SU-DHL-6 (cell line): ENCODE measurements around the gene LASP1NB.

ENCODE experiments used
- EZH2phosphoT487 ChIP-seq: fragments of 200-600 bp; sonication (generic), shearing (Covaris generic); conservative IDR thresholded peaks from 2 replicates; pipeline ENCODE4 v1.6.1; 2018; ENCODE audit warnings: mild to moderate bottlenecking, antibody characterized with exemption, low read length, moderate library complexity, mixed read lengths
- TF ChIP-seq, protein P1 (sequence below): fragments of 200-600 bp; sonication (generic); IDR thresholded peaks from one replicate; pipeline ENCODE4 v1.5.1; 2017; ENCODE audit warnings: antibody characterized with exemption, mild to moderate bottlenecking, low read length, moderate library complexity; ENCODE audit not compliant: insufficient read depth, poor library complexity, severe bottlenecking

DNA sequence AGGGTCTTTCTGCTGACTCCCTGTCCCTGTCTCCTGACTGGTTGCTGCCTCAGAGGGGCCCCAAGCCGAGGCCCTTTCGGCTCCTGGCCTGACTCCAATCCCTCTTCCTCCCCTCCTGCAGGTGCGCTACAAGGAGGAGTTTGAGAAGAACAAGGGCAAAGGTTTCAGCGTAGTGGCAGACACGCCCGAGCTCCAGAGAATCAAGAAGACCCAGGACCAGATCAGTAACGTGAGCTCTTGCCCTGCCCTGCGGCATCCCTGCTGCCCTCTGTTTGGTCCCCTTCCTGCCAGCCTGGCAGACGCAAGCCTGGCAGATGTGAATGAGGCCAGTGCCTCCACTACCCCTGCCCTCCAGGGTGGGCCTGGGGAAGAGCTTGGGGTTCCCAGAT, 27.1 kb upstream of the LASP1NB start:
- TF ChIP-seq, protein P1, sequence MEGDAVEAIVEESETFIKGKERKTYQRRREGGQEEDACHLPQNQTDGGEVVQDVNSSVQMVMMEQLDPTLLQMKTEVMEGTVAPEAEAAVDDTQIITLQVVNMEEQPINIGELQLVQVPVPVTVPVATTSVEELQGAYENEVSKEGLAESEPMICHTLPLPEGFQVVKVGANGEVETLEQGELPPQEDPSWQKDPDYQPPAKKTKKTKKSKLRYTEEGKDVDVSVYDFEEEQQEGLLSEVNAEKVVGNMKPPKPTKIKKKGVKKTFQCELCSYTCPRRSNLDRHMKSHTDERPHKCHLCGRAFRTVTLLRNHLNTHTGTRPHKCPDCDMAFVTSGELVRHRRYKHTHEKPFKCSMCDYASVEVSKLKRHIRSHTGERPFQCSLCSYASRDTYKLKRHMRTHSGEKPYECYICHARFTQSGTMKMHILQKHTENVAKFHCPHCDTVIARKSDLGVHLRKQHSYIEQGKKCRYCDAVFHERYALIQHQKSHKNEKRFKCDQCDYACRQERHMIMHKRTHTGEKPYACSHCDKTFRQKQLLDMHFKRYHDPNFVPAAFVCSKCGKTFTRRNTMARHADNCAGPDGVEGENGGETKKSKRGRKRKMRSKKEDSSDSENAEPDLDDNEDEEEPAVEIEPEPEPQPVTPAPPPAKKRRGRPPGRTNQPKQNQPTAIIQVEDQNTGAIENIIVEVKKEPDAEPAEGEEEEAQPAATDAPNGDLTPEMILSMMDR = no peak
- TF ChIP-seq EZH2phosphoT487 = no peak
